ENCODE data around the gene NCAM2. TPM values are rescaled to one million over a fixed set of nuclear protein-coding genes. Genes with fewer than 3 reads are reported as not detected.

NCAM2 gene
- total RNA-seq, 4 donors from 2014 or later = 0.96 to 1.6 TPM; not detected in 2

GRCh38 chr21:21162786-21163185 lies 164.6 kb downstream of the NCAM2 start:
- no peak for DNase-seq
- Histone ChIP-seq H3K4me3 (no peak overlapping the region), H3K4me1 (peaks cover 0 to 20% (median 0%) of the 10 kb centered on the region in 4 donors), H3K27ac (no peak overlapping the region), H3K27me3 (no peaks in the 10 kb centered on the region), H3K9me3 (no peaks in the 10 kb centered on the region), H3K36me3 (no peaks in the 10 kb centered on the region)
- in situ Hi-C loops (cut with MboI; ENCODE audit: low pct_ligation_motif_present in 1 of 4, low pct_unique_long_range_greater_than_20kb in 1 of 4, low sequenced_read_pairs in 3 of 4) = loop anchor here in 3 of 4 donors (10.0 to 25.0 kb wide), 3 partner anchors 750 to 1632 kb away; no protein-coding TSS in a partner anchor
- WGBS, 2 donors (ENCODE audit: low coverage in 1 of 2) = 68 to 77% methylated on average over 4 of the region's 4 CpGs
- intact Hi-C loops (cut with DNase I; ENCODE audit: low total_unique reads) = no loop called here
- no peak for TF ChIP-seq EP300 (IDR thresholded peaks at IDR 0.05; ENCODE audit: low read depth)
- no peak for TF ChIP-seq CTCF (IDR thresholded peaks at IDR 0.05)
- TF ChIP-seq POLR2AphosphoS5 (IDR thresholded peaks at IDR 0.05) = no peak
- TF ChIP-seq POLR2A (IDR thresholded peaks at IDR 0.05) = no peak

- Histone ChIP-seq H3K4me1 (peaks cover 0 to 20% (median 0%) of the 10 kb centered on the region in 4 donors), H3K36me3 (no peaks in the 10 kb centered on the region), H3K27ac (no peak overlapping the region), H3K9me3 (no peaks in the 10 kb centered on the region), H3K4me3 (no peak overlapping the region), H3K27me3 (no peaks in the 10 kb centered on the region)
- DNase-seq = peak; percentile 40
- in situ Hi-C loops (cut with MboI; ENCODE audit: low pct_ligation_motif_present in 1 of 4, low pct_unique_long_range_greater_than_20kb in 1 of 4, low sequenced_read_pairs in 3 of 4) (loop anchor here in 3 of 4 donors (10.0 to 25.0 kb wide), 3 partner anchors 748 to 1631 kb away; no protein-coding TSS in a partner anchor), intact Hi-C loops (cut with DNase I; ENCODE audit: low total_unique reads) (no loop called here)
- WGBS, 2 donors (ENCODE audit: low coverage in 1 of 2) = 0 to 13% methylated on average over 1 of the region's 1 CpG
- TF ChIP-seq CTCF (IDR thresholded peaks at IDR 0.05) = peak; percentile 53 to 68 (median 59)
- TF ChIP-seq POLR2AphosphoS5 (IDR thresholded peaks at IDR 0.05) = no peak
These were observed 165.7 kb downstream of the NCAM2 start for GRCh38 chr21:21163904-21164303.

- no peak for TF ChIP-seq EP300 (IDR thresholded peaks at IDR 0.05; ENCODE audit: low read depth)
- TF ChIP-seq POLR2AphosphoS5 (IDR thresholded peaks at IDR 0.05) = peak in 1 of 3 donors; percentile 64
- TF ChIP-seq CTCF (IDR thresholded peaks at IDR 0.05) = no peak
- TF ChIP-seq POLR2A (IDR thresholded peaks at IDR 0.05) = no peak
- Histone ChIP-seq H3K4me1 (peaks cover 0 to 20% (median 0%) of the 10 kb centered on the region in 4 donors), H3K36me3 (no peaks in the 10 kb centered on the region), H3K27ac (peak overlapping the region; percentile 16 to 55 (median 42)), H3K27me3 (no peaks in the 10 kb centered on the region), H3K9me3 (no peaks in the 10 kb centered on the region), H3K4me3 (no peak overlapping the region)
- no peak for DNase-seq
- intact Hi-C loops (cut with DNase I; ENCODE audit: low total_unique reads) = no loop called here
- 59 to 69% methylated on average over 2 of the region's 2 CpGs for WGBS, 2 donors (ENCODE audit: low coverage in 1 of 2)
- in situ Hi-C loops (cut with MboI; ENCODE audit: low pct_ligation_motif_present in 1 of 4, low pct_unique_long_range_greater_than_20kb in 1 of 4, low sequenced_read_pairs in 3 of 4) = loop anchor here in 3 of 4 donors (10.0 to 25.0 kb wide), 3 partner anchors 747 to 1630 kb away; no protein-coding TSS in a partner anchor
These were observed 166.9 kb downstream of the NCAM2 start for GRCh38 chr21:21165063-21165645.

- H3K27me3 ChIP-seq = no peaks in the 10 kb centered on the region
- H3K4me1 ChIP-seq = no peaks in the 10 kb centered on the region
- no peak for TF ChIP-seq POLR2A (IDR thresholded peaks at IDR 0.05)
- TF ChIP-seq EP300 (IDR thresholded peaks at IDR 0.05; ENCODE audit: low read depth) = no peak
- no peak for TF ChIP-seq CTCF (IDR thresholded peaks at IDR 0.05)
- no peak for TF ChIP-seq POLR2AphosphoS5 (IDR thresholded peaks at IDR 0.05)
- WGBS, 2 donors (ENCODE audit: low coverage in 1 of 2) = 93 to 96% methylated on average over 2 of the region's 2 CpGs
- H3K4me3 ChIP-seq = no peak overlapping the region
- DNase-seq = no peak
- no peaks in the 10 kb centered on the region for H3K9me3 ChIP-seq
- no peaks in the 10 kb centered on the region for H3K36me3 ChIP-seq
- no peak overlapping the region for H3K27ac ChIP-seq
- in situ Hi-C loops (cut with MboI; ENCODE audit: low pct_ligation_motif_present in 1 of 4, low pct_unique_long_range_greater_than_20kb in 1 of 4, low sequenced_read_pairs in 3 of 4) = loop anchor here in 2 of 4 donors (25.0 kb wide), 2 partner anchors 738 to 1613 kb away; no protein-coding TSS in a partner anchor
- intact Hi-C loops (cut with DNase I; ENCODE audit: low total_unique reads) = no loop called here
These were observed 176.5 kb downstream of the NCAM2 start for GRCh38 chr21:21174676-21175075.
